Cerebellar nuclear complex (tissue), 1 donor: Measurements from ENCODE around the gene SH3PXD2A.

Experiments used
- DNase-seq, 2 experiments: peaks; one replicate each; lab custom pipeline; 2025; lab: John Stamatoyannopoulos, UW

Gene SH3PXD2A

DNA sequence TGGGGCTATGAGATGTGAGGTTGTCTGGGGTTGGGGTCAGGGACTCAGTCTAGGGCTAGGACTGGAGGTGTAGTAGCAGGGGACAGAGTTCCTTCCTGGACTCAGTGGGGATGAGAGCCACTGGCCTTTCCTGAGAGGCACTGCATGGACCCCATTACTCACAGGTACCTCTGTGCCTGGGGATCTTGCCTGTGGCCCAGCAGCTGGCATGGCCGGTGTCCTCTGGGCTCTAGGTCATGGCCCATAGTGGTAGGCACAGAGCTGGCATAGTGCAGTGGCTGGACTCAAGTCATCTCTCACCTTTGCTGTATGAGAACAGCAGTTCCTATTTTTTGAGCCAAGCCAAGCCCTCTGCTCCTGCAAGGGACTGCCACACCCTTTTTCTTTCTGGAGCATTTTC lies 310.0 kb downstream of the SH3PXD2A start:
- DNase-seq = no peak

DNA sequence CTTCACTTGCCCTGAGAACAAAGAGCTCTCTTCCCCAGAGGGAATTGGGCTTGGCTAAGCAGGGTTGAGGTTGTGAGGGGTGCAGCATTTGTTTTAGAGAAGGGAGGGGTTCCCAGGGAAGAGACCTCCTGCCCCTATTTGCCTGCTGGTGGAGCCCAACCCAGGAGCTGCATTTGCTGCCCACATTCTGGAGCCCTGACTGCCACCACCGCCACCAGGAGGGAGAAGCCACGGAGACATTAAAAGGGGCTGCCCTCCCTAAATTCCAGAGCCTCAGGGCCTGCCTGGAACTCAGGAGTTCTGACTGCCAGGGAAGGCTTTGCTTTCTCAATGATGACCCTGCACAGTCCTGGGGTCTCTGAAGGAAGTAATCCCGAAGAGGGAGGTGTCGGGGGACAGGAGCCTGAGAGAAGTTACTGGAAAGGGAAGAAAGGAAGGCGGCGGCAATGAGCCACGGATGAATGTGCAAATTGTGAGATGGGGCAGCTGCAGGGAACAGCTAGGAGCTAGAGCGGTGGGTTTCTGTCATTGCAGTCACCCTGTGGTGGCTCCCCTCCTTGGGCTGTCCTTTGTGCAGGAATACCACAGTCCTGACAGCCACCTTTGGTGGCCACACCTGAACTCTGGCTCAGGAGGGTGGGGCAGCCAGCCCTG lies 310.6 kb downstream of the SH3PXD2A start:
- DNase-seq = no peak
